Right lobe of liver (tissue), 6 donors: ENCODE results near the gene TIPRL. TPM values are rescaled to one million over a fixed set of nuclear protein-coding genes. Genes with fewer than 3 reads are reported as not detected.
A peak's percentile ranks its signal among the peaks of the same experiment; 100 is the strongest.
"Not testable (repeated sequence)": the region's sequence is repeated elsewhere in the genome, so short reads cannot be mapped to it uniquely, and the experiment has no call there.

Source experiments
- ATAC-seq, 4 donors: fragments of 200-7000 bp; cut with Tn5 transposase; one replicate each; pipeline ENCODE4 v1.9.1; 2020; ENCODE audit warnings: mild to moderate bottlenecking in 4 of 4, moderate library complexity in 4 of 4
- DNase-seq, 3 donors: peaks; one replicate each; pipeline ENCODE4 v3.0.0-alpha.2; 2020
- H3K27ac ChIP-seq, 3 donors: fragments of 200-600 bp; one replicate each; pipeline ENCODE4 v1.8.0; 2022
- H3K27me3 ChIP-seq, 2 donors: fragments of 200-600 bp; one replicate each; pipeline ENCODE4 v1.8.0; 2022
- H3K36me3 ChIP-seq, 4 donors: fragments of 200-600 bp; sonication (generic) in 1 of 4; one replicate each; pipeline versions ENCODE4 v1.5.1 to v1.8.0; 2017 to 2022; ENCODE audit warnings: control low read depth in 1 of 4
- H3K4me1 ChIP-seq, 4 donors: fragments of 200-600 bp; sonication (generic) in 1 of 4; one replicate each; pipeline versions ENCODE4 v1.5.1 to v1.8.0; 2017 to 2022; ENCODE audit warnings: control low read depth in 1 of 4
- H3K4me3 ChIP-seq, 3 donors: fragments of 200-600 bp; one replicate each; pipeline ENCODE4 v1.8.0; 2022
- H3K9me3 ChIP-seq, 4 donors: fragments of 200-600 bp; sonication (generic) in 1 of 4; one replicate each; pipeline versions ENCODE4 v1.5.1 to v1.8.0; 2017 to 2022; ENCODE audit warnings: control low read depth in 1 of 4
- POLR2A ChIP-seq: fragments of 450-650 bp; IDR thresholded peaks from one replicate; pipeline ENCODE4 v1.6.1; 2017; ENCODE audit warnings: antibody characterized with exemption, mild to moderate bottlenecking
- WGBS: methylation state at CpG from one replicate; pipeline ENCODE4 v1.1.6; 2018; ENCODE audit warnings: low coverage, low lambda C conversion rate; ENCODE audit not compliant: insufficient coverage; ENCODE audit errors: missing lambda C conversion rate; 5-methylcytosine and 5-hydroxymethylcytosine counted together
- intact Hi-C, 2 donors: fragments of 100-400 bp; cut with DNase I; formaldehyde crosslinking; loops; one replicate each; pipeline versions ENCODE4 v1.11.2 to v1.14.1; 2022
- total RNA-seq, 6 experiments: library from RNA; depleted of rRNA in 2 of 6; stranded (reverse); fragments of >200 nt in 2 of 6; fragmentation: NEBNext Ultra II Directional in 3 of 6; extraction: Animal tissue kit (Norgen Biotek cat#: 25700) in 3 of 6; gene quantifications; one replicate each; pipeline versions ENCODE4 v1.1.0 to v1.2.4, GENCODE V29; 2016 to 2023
- TF ChIP-seq, protein P1 (sequence below), 4 donors: fragments of 200-600 bp in 3 of 4; fragments of 450-650 bp in 1 of 4; IDR thresholded peaks; one replicate each; pipeline versions ENCODE4 v1.5.1 to v1.8.0; 2016 to 2022; ENCODE audit warnings: antibody characterized with exemption in 4 of 4, mild to moderate bottlenecking in 2 of 4
- donor health status: DM: no; HTN: yes; CAD: no.
- donor health status: DM: no; HTN: no; CAD: no.
- donor health status: DM: no; HTN: no; CAD: no.
- donor health status: DM: no; HTN: yes; CAD: no.
- donor health status: DM: no; HTN: yes; CAD: no.

Gene TIPRL
- total RNA-seq, 6 experiments from 2014 or later = 12.1 to 24.1 (median 15.7) TPM

DNA sequence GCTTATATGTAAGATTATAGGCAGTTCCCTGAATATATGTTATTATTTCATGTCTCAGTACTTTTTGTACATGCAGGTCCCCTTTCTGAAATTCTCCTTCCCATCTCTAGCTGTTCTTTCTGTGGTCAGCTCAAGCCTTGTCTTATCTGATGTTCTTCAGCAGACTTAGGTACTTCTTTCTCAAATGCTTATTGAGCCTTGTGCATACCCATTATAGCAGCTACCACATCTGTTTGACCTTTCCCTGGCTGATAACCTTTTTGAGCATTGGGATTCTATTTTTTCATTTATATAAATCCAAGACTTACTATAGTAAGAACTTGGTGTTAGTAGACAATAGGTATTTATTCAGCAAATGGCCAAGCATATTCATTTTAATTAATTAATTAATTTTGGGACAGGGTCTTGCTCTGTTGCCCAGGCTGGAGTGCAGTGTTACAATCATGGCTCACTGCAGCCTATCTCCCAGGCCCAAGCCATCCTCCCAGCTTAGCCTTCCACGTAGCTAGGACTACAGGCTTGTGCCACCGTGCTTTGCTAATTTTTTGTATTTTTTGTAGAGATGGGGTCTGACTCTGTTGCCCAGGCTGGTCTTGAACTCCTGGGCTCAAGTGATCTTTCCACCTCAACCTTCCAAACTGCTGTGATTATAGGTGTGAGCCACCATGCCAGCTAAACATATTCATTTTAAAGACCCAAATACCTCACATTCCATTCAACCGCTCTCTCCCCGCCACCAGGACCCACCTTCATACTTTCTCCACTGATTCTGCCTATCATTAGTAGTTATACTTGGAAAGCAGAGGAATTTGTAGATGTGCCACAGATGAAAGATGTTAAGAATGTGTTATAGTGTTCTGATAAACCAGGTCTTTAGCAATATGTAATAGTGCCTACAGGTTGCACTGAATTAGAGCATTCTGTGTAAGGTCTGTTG, 16.7 kb downstream of the TIPRL start:
- H3K4me3 ChIP-seq = no peak overlapping the region
- TF ChIP-seq, protein P1, sequence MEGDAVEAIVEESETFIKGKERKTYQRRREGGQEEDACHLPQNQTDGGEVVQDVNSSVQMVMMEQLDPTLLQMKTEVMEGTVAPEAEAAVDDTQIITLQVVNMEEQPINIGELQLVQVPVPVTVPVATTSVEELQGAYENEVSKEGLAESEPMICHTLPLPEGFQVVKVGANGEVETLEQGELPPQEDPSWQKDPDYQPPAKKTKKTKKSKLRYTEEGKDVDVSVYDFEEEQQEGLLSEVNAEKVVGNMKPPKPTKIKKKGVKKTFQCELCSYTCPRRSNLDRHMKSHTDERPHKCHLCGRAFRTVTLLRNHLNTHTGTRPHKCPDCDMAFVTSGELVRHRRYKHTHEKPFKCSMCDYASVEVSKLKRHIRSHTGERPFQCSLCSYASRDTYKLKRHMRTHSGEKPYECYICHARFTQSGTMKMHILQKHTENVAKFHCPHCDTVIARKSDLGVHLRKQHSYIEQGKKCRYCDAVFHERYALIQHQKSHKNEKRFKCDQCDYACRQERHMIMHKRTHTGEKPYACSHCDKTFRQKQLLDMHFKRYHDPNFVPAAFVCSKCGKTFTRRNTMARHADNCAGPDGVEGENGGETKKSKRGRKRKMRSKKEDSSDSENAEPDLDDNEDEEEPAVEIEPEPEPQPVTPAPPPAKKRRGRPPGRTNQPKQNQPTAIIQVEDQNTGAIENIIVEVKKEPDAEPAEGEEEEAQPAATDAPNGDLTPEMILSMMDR (IDR thresholded peaks at IDR 0.05) = no peak
- TF ChIP-seq POLR2A = no peak
- no peak for DNase-seq
- no peaks in the 10 kb centered on the region for H3K27me3 ChIP-seq
- no peak overlapping the region for H3K27ac ChIP-seq
- H3K4me1 ChIP-seq = no peaks in the 10 kb centered on the region
- peaks cover 6 to 43% (median 12%) of the 10 kb centered on the region in 4 donors for H3K36me3 ChIP-seq
- intact Hi-C loops = no loop called here
- WGBS = 96% methylated on average over 4 of the region's 4 CpGs
- H3K9me3 ChIP-seq = no peaks in the 10 kb centered on the region
- ATAC-seq = no peak

GRCh38 chr1:168199056-168199455, 20.3 kb downstream of the TIPRL start:
- intact Hi-C loops = no loop called here
- no peak overlapping the region for H3K4me3 ChIP-seq
- H3K9me3 ChIP-seq = no peaks in the 10 kb centered on the region
- DNase-seq = no peak
- H3K36me3 ChIP-seq = peaks cover 3 to 29% (median 7%) of the 10 kb centered on the region in 4 donors
- TF ChIP-seq POLR2A = no peak
- TF ChIP-seq, protein P1 (IDR thresholded peaks at IDR 0.05) = no peak
- no peak overlapping the region for H3K27ac ChIP-seq
- WGBS = 56% methylated on average over 3 of the region's 3 CpGs
- no peaks in the 10 kb centered on the region for H3K27me3 ChIP-seq
- no peak for ATAC-seq
- H3K4me1 ChIP-seq = no peaks in the 10 kb centered on the region

DNA sequence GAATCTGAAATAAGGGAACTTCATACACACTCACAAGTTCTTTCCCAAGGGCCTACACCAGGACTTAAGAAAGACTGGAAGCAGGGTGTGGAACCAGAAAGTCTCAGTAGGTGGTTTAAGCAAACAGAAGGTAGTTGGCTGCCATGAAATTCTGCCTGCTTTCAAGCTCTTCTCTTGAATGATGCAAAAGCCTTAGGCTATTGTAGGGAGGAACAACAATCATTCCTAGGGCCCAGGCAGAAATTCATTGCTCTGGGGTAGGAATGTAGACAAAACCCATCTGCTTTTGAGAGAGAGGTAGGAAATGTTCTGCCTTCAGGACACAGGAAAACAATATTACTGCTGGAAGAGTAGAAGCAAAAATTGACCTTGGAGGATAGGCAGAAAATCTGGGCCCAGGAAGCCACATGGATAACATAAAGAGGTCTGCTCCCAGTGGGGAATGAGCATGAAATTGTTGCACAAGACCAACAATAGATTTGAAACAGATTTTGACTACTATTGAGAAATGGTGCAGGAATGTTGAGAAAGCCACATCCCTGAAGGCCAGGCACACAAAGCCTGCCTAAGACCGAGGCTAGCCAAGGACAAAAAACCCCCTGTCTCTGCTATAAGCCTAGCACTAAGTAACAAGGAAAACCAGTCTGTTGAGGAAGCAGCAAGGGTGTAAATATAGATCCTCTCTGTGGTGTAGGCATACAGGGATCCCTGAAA, 24.3 kb downstream of the TIPRL start:
- TF ChIP-seq, protein P1 (IDR thresholded peaks at IDR 0.05) = no peak
- TF ChIP-seq POLR2A = no peak
- DNase-seq (no peak), ATAC-seq (peak in 3 of 4 donors; percentile 52 to 86 (median 70))
- 20% methylated on average over 1 of the region's 1 CpG for WGBS
- intact Hi-C loops = no loop called here
- Histone ChIP-seq H3K9me3 (no peaks in the 10 kb centered on the region), H3K4me1 (no peaks in the 10 kb centered on the region), H3K36me3 (peaks cover 0 to 19% (median 7%) of the 10 kb centered on the region in 4 donors), H3K4me3 (no peak overlapping the region), H3K27ac (no peak overlapping the region), H3K27me3 (no peaks in the 10 kb centered on the region)

- TF ChIP-seq, protein P1 (IDR thresholded peaks at IDR 0.05) = no peak
- TF ChIP-seq POLR2A = no peak
- H3K27me3 ChIP-seq = no peaks in the 10 kb centered on the region
- DNase-seq (no peak), ATAC-seq (no peak)
- H3K36me3 ChIP-seq = no peaks in the 10 kb centered on the region
- H3K9me3 ChIP-seq = no peaks in the 10 kb centered on the region
- H3K4me1 ChIP-seq = no peaks in the 10 kb centered on the region
- intact Hi-C loops = no loop called here
- no peak overlapping the region for H3K27ac ChIP-seq
- H3K4me3 ChIP-seq = no peak overlapping the region
Observed at GRCh38 chr1:168206111-168206510, 27.3 kb downstream of the TIPRL start.

DNA sequence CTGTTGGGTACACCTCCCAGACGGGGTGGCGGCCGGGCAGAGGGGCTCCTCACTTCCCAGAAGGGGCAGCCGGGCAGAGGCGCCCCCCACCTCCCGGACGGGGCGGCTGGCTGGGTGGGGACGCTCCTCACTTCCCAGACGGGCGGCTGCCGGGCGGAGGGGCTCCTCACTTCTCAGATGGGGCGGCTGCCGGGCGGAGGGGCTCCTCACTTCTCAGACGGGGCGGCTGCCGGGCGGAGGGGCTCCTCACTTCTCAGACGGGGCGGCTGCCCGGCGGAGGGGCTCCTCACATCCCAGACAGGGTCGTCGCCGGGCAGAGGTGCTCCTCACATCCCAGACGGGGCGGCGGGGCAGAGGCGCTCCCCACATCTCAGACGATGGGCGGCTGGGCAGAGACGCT, 28.9 kb downstream of the TIPRL start:
- H3K9me3 ChIP-seq, H3K27ac ChIP-seq, intact Hi-C loops, H3K4me3 ChIP-seq, H3K4me1 ChIP-seq, ATAC-seq, DNase-seq, H3K27me3 ChIP-seq, H3K36me3 ChIP-seq: not testable (repeated sequence)
- WGBS = 100% methylated on average over 9 of the region's 34 CpGs
